ENCODE results near the gene URB1.

GRCh38 chr21:32415451-32416398, 22.9 kb upstream of the URB1 start:
- no peak for TF ChIP-seq CTCF (IDR thresholded peaks at IDR 0.05)
- no peak for TF ChIP-seq POLR2A (IDR thresholded peaks at IDR 0.05)
